ENCODE measurements around the gene PSMB7. TPM values are rescaled to one million over a fixed set of nuclear protein-coding genes. Genes with fewer than 3 reads are reported as not detected.

Gene PSMB7
- total RNA-seq, 1 experiment from 2014 or later: 380 TPM

GRCh38 chr9:124328285-124328684, 87.0 kb downstream of the PSMB7 start:
- H3K27ac ChIP-seq (ENCODE audit: low read depth, low read length, poor library complexity, severe bottlenecking): no peak overlapping the region
- no peaks in the 10 kb centered on the region for H3K27me3 ChIP-seq (replicated peaks; ENCODE audit: insufficient read depth, low read depth, low read length, poor library complexity)
- H3K9me3 ChIP-seq (ENCODE audit: low read depth, low read length, poor library complexity, severe bottlenecking): no peaks in the 10 kb centered on the region
- DNase-seq (ENCODE audit: low spot score): no peak
- intact Hi-C loops (cut with micrococcal nuclease; ENCODE audit: unreplicated experiment): loop anchor here (10.0 kb wide), 1 partner anchor 923 kb away; no protein-coding TSS in a partner anchor
- TF ChIP-seq, protein P1, sequence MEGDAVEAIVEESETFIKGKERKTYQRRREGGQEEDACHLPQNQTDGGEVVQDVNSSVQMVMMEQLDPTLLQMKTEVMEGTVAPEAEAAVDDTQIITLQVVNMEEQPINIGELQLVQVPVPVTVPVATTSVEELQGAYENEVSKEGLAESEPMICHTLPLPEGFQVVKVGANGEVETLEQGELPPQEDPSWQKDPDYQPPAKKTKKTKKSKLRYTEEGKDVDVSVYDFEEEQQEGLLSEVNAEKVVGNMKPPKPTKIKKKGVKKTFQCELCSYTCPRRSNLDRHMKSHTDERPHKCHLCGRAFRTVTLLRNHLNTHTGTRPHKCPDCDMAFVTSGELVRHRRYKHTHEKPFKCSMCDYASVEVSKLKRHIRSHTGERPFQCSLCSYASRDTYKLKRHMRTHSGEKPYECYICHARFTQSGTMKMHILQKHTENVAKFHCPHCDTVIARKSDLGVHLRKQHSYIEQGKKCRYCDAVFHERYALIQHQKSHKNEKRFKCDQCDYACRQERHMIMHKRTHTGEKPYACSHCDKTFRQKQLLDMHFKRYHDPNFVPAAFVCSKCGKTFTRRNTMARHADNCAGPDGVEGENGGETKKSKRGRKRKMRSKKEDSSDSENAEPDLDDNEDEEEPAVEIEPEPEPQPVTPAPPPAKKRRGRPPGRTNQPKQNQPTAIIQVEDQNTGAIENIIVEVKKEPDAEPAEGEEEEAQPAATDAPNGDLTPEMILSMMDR (conservative IDR thresholded peaks at IDR 0.05; ENCODE audit: low read depth, low read length): no peak
- no peak for TF ChIP-seq EZH2 (IDR thresholded peaks at IDR 0.05; ENCODE audit: borderline replicate concordance, low read depth, low read length, poor library complexity, severe bottlenecking)
- H3K36me3 ChIP-seq (ENCODE audit: insufficient read depth, low read length, poor library complexity, severe bottlenecking): peaks cover 6% of the 10 kb centered on the region
- POLR2A ChIA-PET (ENCODE audit: low non-redundant PET): no interaction called here
- no peak overlapping the region for H3K4me3 ChIP-seq (ENCODE audit: low read depth, low read length, poor library complexity, severe bottlenecking)
- CTCF ChIA-PET: no interaction called here
- no peaks in the 10 kb centered on the region for H3K4me1 ChIP-seq (ENCODE audit: insufficient read depth, low read length, poor library complexity, severe bottlenecking)
- BruUV-seq (replicated peaks): no TSS peak

GRCh38 chr9:124327491-124327890, 87.8 kb downstream of the PSMB7 start:
- CTCF ChIA-PET: no interaction called here
- intact Hi-C loops (cut with micrococcal nuclease; ENCODE audit: unreplicated experiment): loop anchor here (10.0 kb wide), 1 partner anchor 923 kb away; no protein-coding TSS in a partner anchor

DNA sequence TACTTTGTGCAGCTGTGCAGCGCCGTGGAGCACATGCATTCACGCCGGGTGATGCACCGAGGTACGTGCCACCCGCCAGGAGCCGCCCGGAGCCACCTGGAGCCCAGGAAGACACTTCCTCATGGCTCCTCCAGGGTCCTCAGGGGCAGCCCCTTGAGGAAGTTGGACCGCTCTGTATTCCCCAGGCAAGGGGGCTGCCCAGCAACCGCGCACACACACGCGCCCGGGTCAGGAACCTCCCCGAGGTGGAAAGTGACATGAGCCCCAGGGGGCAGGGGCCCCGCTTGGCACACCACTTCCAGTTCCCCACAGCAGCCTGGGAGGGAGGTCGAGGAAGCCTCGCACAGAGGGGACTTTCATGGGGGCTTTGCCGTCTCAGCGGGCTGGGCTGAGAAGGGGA, 88.9 kb downstream of the PSMB7 start:
- Histone ChIP-seq H3K9me3 (ENCODE audit: low read depth, low read length, poor library complexity, severe bottlenecking) (no peaks in the 10 kb centered on the region), H3K27ac (ENCODE audit: low read depth, low read length, poor library complexity, severe bottlenecking) (no peak overlapping the region), H3K4me3 (ENCODE audit: low read depth, low read length, poor library complexity, severe bottlenecking) (no peak overlapping the region), H3K36me3 (ENCODE audit: insufficient read depth, low read length, poor library complexity, severe bottlenecking) (peaks cover 10% of the 10 kb centered on the region), H3K4me1 (ENCODE audit: insufficient read depth, low read length, poor library complexity, severe bottlenecking) (no peaks in the 10 kb centered on the region), H3K27me3 (replicated peaks; ENCODE audit: insufficient read depth, low read depth, low read length, poor library complexity) (no peaks in the 10 kb centered on the region)
- ChIA-PET POLR2A (ENCODE audit: low non-redundant PET) (no interaction called here), CTCF (no interaction called here)
- TF ChIP-seq, protein P1 (conservative IDR thresholded peaks at IDR 0.05; ENCODE audit: low read depth, low read length): no peak
- no peak for TF ChIP-seq EZH2 (IDR thresholded peaks at IDR 0.05; ENCODE audit: borderline replicate concordance, low read depth, low read length, poor library complexity, severe bottlenecking)
- DNase-seq (ENCODE audit: low spot score): no peak
- intact Hi-C loops (cut with micrococcal nuclease; ENCODE audit: unreplicated experiment): loop anchor here (10.0 kb wide), 1 partner anchor 922 kb away; no protein-coding TSS in a partner anchor
- no TSS peak for BruUV-seq (replicated peaks)

More at GRCh38 chr9:124327491-124327890, 87.8 kb downstream of the PSMB7 start:
- no peak for DNase-seq (ENCODE audit: low spot score)
- H3K36me3 ChIP-seq (ENCODE audit: insufficient read depth, low read length, poor library complexity, severe bottlenecking): peaks cover 6% of the 10 kb centered on the region
- H3K4me1 ChIP-seq (ENCODE audit: insufficient read depth, low read length, poor library complexity, severe bottlenecking): no peaks in the 10 kb centered on the region
- no peak overlapping the region for H3K27ac ChIP-seq (ENCODE audit: low read depth, low read length, poor library complexity, severe bottlenecking)
- H3K9me3 ChIP-seq (ENCODE audit: low read depth, low read length, poor library complexity, severe bottlenecking): no peaks in the 10 kb centered on the region
- POLR2A ChIA-PET (ENCODE audit: low non-redundant PET): no interaction called here
- H3K27me3 ChIP-seq (replicated peaks; ENCODE audit: insufficient read depth, low read depth, low read length, poor library complexity): no peaks in the 10 kb centered on the region
- no peak for TF ChIP-seq EZH2 (IDR thresholded peaks at IDR 0.05; ENCODE audit: borderline replicate concordance, low read depth, low read length, poor library complexity, severe bottlenecking)
- TF ChIP-seq, protein P1 (conservative IDR thresholded peaks at IDR 0.05; ENCODE audit: low read depth, low read length): no peak
- no peak overlapping the region for H3K4me3 ChIP-seq (ENCODE audit: low read depth, low read length, poor library complexity, severe bottlenecking)
- BruUV-seq (replicated peaks): no TSS peak
